NCI-H1417 (cell line): ENCODE measurements around the gene RBMS2.
"Not testable (repeated sequence)": the region's sequence is repeated elsewhere in the genome, so short reads cannot be mapped to it uniquely, and the experiment has no call there.

Experiments used
- DNase-seq, 3 experiments: peaks; one replicate each; lab custom pipeline; 2025; lab: John Stamatoyannopoulos, UW

RBMS2 gene

DNA sequence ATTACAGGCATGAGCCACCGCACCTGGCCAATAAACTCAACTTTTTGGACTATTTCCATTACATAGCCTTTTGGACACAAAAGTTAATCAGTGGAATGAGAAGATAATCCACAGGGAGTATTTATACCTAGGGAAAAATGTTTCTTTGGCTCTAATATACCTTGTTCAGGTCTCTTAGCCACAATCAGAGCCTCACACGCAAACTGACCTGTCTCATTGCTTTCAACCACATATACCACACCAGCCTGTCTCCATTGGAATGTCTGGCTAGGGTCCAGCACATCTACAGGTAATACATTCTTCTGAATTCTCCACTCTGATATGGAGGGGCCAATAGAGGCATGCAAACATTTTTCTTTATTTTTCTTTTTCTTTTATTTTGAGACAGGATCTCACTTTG, 3.8 kb upstream of the RBMS2 start:
- DNase-seq, result no peak

DNA sequence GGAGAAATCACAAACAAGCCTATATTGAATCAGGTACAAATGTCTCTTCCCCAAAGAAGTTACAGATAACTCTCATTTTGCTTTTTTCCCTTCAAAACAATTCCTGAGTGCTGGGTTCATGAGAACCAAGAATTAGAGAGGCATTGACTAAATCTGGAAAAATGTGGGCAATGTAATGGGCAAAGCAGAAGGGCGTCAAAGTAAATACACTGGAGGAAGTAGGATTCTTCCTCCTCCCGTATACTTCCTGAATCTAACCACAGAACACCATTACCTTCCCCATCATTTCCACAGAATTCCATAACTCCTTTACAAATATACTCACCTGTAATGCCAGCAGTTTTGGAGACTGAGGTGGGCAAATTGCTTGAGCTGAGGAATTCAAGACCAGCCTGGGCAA, 3.0 kb upstream of the RBMS2 start:
- no peak for DNase-seq

- DNase-seq, result no peak
Observed at GRCh38 chr12:56520048-56520447, 1.6 kb upstream of the RBMS2 start.

DNA sequence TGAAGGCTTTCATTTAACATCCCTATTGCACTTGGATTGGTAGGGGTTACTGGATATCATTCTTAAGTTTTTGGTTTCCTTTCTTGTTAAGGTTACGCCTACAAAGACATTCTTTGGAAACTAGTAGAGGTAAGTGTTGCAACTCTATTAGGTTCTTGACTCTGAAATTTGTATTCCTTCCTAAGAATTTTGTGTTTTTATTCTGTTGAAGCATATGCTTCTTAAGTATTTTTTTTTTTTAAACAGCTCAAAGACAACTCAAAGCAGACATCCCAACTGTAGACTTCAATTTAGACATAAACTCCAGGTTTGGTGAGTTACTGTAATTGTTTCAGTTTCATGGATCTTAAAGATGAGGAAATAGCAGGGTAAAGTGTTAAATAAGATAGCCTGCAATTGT, 1.1 kb upstream of the RBMS2 start:
- DNase-seq, result no peak

GRCh38 chr12:56521209-56521589, 421 bp upstream of the RBMS2 start:
- DNase-seq, result no peak

DNA sequence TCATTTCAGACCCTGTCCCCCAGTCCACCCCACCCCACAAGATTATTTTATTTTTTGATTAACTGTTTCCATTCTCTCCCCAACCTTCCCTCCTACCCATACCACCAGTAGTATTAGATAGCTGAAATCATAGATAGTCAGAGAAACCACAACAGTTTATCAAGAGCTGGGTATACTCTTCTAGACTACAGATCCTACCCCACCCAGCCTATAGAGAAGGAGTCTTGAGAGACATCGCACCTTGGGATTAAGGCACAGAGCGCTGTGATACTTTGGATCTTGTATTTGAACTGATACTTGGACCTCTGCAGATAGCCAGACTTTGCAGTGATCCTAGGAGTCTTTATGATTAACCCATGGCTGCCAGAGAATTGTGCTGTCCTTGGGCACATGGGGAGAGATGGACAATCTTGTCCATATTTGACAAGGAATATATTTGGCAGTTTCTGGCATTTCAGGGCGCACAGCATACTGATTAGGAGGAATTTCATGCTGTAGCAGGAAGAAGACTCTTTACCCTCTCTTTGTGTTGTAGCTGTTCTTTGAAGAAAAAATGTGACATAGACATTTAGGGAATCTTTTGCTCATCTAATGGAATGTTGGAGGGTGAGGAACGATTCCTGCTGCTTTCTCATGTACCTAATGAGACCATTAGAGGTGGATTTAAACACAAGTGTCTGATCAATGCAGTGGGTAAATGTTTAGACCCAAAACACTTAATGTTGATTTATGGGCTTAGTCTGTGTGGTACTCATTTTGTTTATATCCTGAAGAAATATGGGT, 982 bp downstream of the RBMS2 start:
- DNase-seq, result peak in 1 of 3 experiments; percentile 39

- DNase-seq, result no peak
Observed at GRCh38 chr12:56528846-56529245, 7.2 kb downstream of the RBMS2 start.

- DNase-seq, result no peak
Observed at GRCh38 chr12:56529656-56530055, 8.0 kb downstream of the RBMS2 start.

GRCh38 chr12:56530390-56531055, 8.9 kb downstream of the RBMS2 start:
- DNase-seq, result no peak

- DNase-seq, result no peak
Observed at GRCh38 chr12:56537546-56537945, 15.9 kb downstream of the RBMS2 start.

- no peak for DNase-seq
Observed at GRCh38 chr12:56541631-56542030, 20.0 kb downstream of the RBMS2 start.

GRCh38 chr12:56542164-56542563, 20.5 kb downstream of the RBMS2 start:
- DNase-seq, result no peak

DNA sequence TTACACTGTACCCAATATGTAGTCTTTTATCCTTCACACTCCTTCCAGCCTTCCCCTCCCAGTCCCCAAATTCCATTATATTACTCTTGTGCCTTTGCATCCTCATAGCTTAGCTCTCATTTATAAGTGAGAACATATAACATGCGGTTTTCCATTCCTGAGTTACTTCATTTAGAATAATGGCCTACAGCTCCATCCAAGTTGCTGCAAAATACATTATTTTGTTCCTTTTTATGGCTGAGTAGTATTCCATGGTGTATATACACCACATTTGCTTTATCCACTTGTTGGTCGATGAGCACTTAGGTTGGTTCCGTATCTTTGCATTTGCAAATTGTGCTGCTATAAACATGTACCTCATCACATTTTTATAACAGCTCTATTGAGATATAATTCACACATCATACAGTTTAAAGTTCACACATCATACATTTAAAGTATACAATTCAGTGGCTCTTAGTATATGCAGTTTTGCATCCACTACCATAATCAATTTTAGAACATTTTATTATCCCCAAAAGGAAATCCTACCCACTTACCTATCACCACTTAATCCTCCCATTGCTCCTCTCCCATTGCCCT, 23.5 kb downstream of the RBMS2 start:
- DNase-seq, result no peak

DNA sequence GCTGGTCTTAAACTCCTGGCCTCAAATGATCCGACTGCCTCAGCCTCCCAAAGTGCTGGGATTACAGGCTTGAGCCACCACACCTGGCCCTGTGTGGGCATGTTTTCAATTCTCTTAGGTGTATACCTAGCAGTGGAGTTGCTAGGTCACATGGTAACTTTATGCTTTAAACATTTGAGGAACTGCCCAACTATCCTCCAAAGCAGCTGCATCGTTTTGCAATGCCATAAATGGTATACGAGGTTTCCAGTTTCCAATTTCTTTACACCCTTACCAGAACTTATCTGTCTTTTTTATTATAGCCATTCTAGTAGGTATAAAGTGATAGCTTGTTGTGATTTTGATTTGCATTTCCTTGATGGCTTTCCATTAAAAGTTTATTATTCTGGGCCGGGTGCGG, 25.1 kb downstream of the RBMS2 start:
- no peak for DNase-seq

- no peak for DNase-seq
Observed at GRCh38 chr12:56551070-56551469, 29.4 kb downstream of the RBMS2 start.

DNA sequence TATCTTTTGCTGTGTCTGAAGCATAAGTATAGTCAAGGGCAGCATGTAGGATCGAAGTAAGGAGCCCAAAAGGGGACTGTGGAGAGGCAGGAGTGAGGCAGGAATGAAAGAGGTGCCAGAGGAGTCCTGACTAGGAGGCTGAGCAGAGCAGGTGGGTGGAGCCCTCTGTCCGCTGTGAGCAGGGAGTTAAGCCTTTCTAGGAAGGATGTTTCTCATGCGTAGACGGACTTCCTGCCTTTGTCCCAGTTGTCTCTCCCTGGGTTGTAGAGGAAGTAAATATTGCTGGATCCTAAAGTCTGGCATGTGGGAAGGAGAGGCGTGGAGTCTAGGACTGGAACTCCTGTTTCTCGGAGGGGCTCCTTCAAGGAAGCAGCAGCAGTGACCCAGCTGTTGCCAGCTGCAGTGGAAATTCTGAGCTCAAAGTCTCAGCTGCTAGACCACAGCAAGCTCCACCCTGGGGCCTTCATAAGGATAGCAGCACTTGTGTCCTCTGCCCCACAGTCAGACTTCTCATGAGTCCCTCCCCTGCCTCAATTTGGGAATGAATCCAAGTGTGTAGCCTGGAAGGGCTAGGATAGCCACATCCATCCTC, 44.0 kb downstream of the RBMS2 start:
- DNase-seq, result peak in 1 of 3 experiments; percentile 4

DNA sequence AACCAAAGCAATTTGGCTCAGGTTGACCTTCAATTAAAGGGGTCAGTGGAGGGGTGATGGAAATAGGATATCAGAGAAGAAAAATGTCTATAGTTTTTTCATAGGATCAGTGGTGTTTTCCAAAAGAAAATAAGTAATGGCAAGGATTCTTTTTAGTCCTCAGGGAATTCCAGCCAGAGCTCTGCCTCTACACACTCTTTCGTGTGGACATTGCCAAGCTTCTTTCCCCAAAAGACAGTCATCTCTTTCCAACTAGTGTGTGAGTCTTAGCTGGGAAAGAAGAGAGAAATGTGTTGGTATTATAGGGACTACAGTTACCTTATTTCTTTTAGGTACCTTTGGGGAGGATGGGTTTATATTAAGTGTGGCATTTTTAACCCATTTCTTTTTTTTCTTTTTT, 46.5 kb downstream of the RBMS2 start:
- DNase-seq, result no peak

GRCh38 chr12:56571121-56571520, 49.5 kb downstream of the RBMS2 start:
- DNase-seq, result no peak

- DNase-seq, result no peak
Observed at GRCh38 chr12:56572288-56572687, 50.7 kb downstream of the RBMS2 start.

DNA sequence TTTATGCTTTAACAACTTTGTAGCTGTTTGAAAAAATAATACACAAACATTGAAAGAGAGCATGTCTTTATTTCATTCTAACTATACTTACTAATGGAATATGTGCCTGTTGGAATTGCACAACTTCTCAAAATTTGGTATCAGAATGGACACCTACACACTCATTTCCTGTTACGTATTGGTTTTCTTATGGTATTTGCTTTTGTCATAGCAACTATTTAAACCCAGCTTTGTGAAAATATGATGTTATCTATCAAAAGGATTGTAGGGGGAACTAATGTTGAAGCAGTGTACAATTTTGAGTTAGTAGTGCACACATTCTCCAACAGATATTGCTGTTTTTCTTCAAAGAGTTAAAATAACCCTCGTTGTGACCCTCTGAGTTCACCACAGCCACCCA, 52.6 kb downstream of the RBMS2 start:
- DNase-seq, result no peak

DNA sequence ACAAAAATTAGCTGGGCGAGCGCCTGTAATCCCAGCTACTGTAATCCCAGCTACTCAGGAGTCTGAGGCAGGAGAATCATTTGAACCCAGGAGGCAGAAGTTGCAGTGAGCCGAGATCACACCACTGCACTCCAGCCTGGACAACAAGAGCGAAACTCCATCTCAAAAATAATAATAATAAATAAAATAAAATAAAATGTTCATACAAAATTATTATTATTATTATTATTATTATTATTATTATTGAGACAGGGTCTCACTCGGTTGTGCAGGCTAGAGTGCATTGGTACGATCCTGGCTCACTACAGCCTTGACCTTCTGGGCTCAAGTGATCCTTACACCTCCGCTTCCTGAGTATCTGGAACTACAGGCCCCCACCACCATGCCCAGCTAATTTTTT, 55.6 kb downstream of the RBMS2 start:
- not testable (repeated sequence) for DNase-seq

GRCh38 chr12:56578983-56579546, 57.4 kb downstream of the RBMS2 start:
- DNase-seq, result no peak
